Vagina (tissue), 2 donors: ENCODE data around the gene GALNT11. TPM values are rescaled to one million over a fixed set of nuclear protein-coding genes. Genes with fewer than 3 reads are reported as not detected.
"Not testable (repeated sequence)": the region's sequence is repeated elsewhere in the genome, so short reads cannot be mapped to it uniquely, and the experiment has no call there.

ENCODE experiments used
- DNase-seq, 2 donors: peaks; one replicate each; pipeline ENCODE4 v3.0.0-alpha.2; 2017; ENCODE audit errors: extremely low spot score in 2 of 2
- H3K27ac ChIP-seq: fragments of 200-600 bp; sonication (generic); one replicate; pipeline ENCODE4 v1.5.1; 2019
- H3K27me3 ChIP-seq: fragments of 200-600 bp; sonication (generic); one replicate; pipeline ENCODE4 v1.5.1; 2019
- H3K36me3 ChIP-seq, 2 donors: fragments of 200-600 bp; sonication (generic); one replicate each; pipeline ENCODE4 v1.5.1; 2017 to 2019
- H3K4me1 ChIP-seq: fragments of 200-600 bp; sonication (generic); one replicate; pipeline ENCODE4 v1.5.1; 2019
- H3K4me3 ChIP-seq, 2 donors: fragments of 200-600 bp; sonication (generic); 1 replicate in 1 of 2; 2 replicates in 1 of 2; pipeline ENCODE4 v1.5.1; 2016 to 2019
- H3K9me3 ChIP-seq: fragments of 200-600 bp; sonication (generic); one replicate; pipeline ENCODE4 v1.5.1; 2019
- CTCF ChIP-seq, 3 experiments: fragments of 450-650 bp in 2 of 3; fragments of 200-600 bp in 1 of 3; sonication (generic) in 1 of 3; IDR thresholded peaks; one replicate each; pipeline ENCODE4 v1.5.1; 2017 to 2019; ENCODE audit warnings: antibody characterized with exemption in 3 of 3, mild to moderate bottlenecking in 2 of 3, moderate library complexity in 2 of 3
- POLR2A ChIP-seq, 2 donors: fragments of 450-650 bp; IDR thresholded peaks; one replicate each; pipeline ENCODE4 v1.6.1; 2017; ENCODE audit warnings: antibody characterized with exemption in 2 of 2, mild to moderate bottlenecking in 2 of 2, moderate library complexity in 2 of 2
- POLR2AphosphoS5 ChIP-seq, 2 donors: sonication (generic); formaldehyde crosslinking; IDR thresholded peaks; one replicate each; pipeline ENCODE4 v1.9.0; 2017; ENCODE audit warnings: antibody characterized with exemption in 2 of 2, mild to moderate bottlenecking in 2 of 2, low read depth in 1 of 2; ENCODE audit not compliant: insufficient read depth in 1 of 2
- intact Hi-C: fragments of 100-400 bp; cut with DNase I; formaldehyde crosslinking; loops from one replicate; pipeline ENCODE4 v1.15.1; 2023
- total RNA-seq: library from RNA; depleted of rRNA; stranded (reverse); fragments of >200 nt; gene quantifications from one replicate; pipeline ENCODE4 v1.2.3, GENCODE V29; 2016

GALNT11 gene
- total RNA-seq, 1 donor from 2014 or later: 46.9 TPM

GRCh38 chr7:152030059-152030458, 4.6 kb downstream of the GALNT11 start:
- DNase-seq, H3K4me3 ChIP-seq, H3K36me3 ChIP-seq, H3K27me3 ChIP-seq, H3K27ac ChIP-seq, intact Hi-C loops, H3K9me3 ChIP-seq: not testable (repeated sequence)
- peaks cover 27% of the 10 kb centered on the region for H3K4me1 ChIP-seq
- TF ChIP-seq CTCF (IDR thresholded peaks at IDR 0.05): peak in 1 of 3 experiments; percentile 44

- intact Hi-C loops, DNase-seq, H3K4me3 ChIP-seq, H3K9me3 ChIP-seq, H3K36me3 ChIP-seq, H3K27me3 ChIP-seq, H3K27ac ChIP-seq: not testable (repeated sequence)
- peaks cover 27% of the 10 kb centered on the region for H3K4me1 ChIP-seq
Observed at GRCh38 chr7:152030639-152031038, 5.2 kb downstream of the GALNT11 start.

- H3K27me3 ChIP-seq: no peaks in the 10 kb centered on the region
- no peak overlapping the region for H3K4me3 ChIP-seq
- no peak for DNase-seq
- peaks cover 0 to 20% of the 10 kb centered on the region in 2 donors for H3K36me3 ChIP-seq
- peaks cover 11% of the 10 kb centered on the region for H3K9me3 ChIP-seq
- no peak overlapping the region for H3K27ac ChIP-seq
- intact Hi-C loops: no loop called here
- TF ChIP-seq CTCF (IDR thresholded peaks at IDR 0.05) (no peak), POLR2A (IDR thresholded peaks at IDR 0.05) (no peak), POLR2AphosphoS5 (IDR thresholded peaks at IDR 0.05; ENCODE audit: insufficient read depth in 1 of 2, low read depth in 1 of 2) (no peak)
- H3K4me1 ChIP-seq: no peaks in the 10 kb centered on the region
Observed at GRCh38 chr7:152035817-152036216, 10.3 kb downstream of the GALNT11 start.

- DNase-seq, H3K27ac ChIP-seq, H3K4me1 ChIP-seq, H3K27me3 ChIP-seq, H3K4me3 ChIP-seq, intact Hi-C loops: not testable (repeated sequence)
- Histone ChIP-seq H3K36me3 (peaks cover 0 to 20% of the 10 kb centered on the region in 2 donors), H3K9me3 (peaks cover 11% of the 10 kb centered on the region)
Observed at GRCh38 chr7:152038410-152038809, 12.9 kb downstream of the GALNT11 start.

- TF ChIP-seq POLR2AphosphoS5 (IDR thresholded peaks at IDR 0.05; ENCODE audit: insufficient read depth in 1 of 2, low read depth in 1 of 2): peak in 1 of 2 donors; percentile 33
- H3K9me3 ChIP-seq, H3K27ac ChIP-seq, DNase-seq, H3K36me3 ChIP-seq, intact Hi-C loops, H3K4me1 ChIP-seq, H3K27me3 ChIP-seq, H3K4me3 ChIP-seq: not testable (repeated sequence)
Observed at GRCh38 chr7:152043086-152043485, 17.6 kb downstream of the GALNT11 start.

GRCh38 chr7:152044909-152045308, 19.4 kb downstream of the GALNT11 start:
- H3K4me1 ChIP-seq, intact Hi-C loops, H3K4me3 ChIP-seq, H3K27ac ChIP-seq, H3K9me3 ChIP-seq, H3K27me3 ChIP-seq, H3K36me3 ChIP-seq, DNase-seq: not testable (repeated sequence)

- H3K4me3 ChIP-seq: no peak overlapping the region
- DNase-seq: no peak
- TF ChIP-seq CTCF (IDR thresholded peaks at IDR 0.05) (no peak), POLR2AphosphoS5 (IDR thresholded peaks at IDR 0.05; ENCODE audit: insufficient read depth in 1 of 2, low read depth in 1 of 2) (no peak), POLR2A (IDR thresholded peaks at IDR 0.05) (no peak)
- H3K9me3 ChIP-seq: no peaks in the 10 kb centered on the region
- intact Hi-C loops: no loop called here
- H3K4me1 ChIP-seq: peaks cover 14% of the 10 kb centered on the region
- H3K27me3 ChIP-seq: no peaks in the 10 kb centered on the region
- H3K27ac ChIP-seq: no peak overlapping the region
- no peaks in the 10 kb centered on the region for H3K36me3 ChIP-seq
Observed at GRCh38 chr7:152046531-152046930, 21.1 kb downstream of the GALNT11 start.
